Measurements from ENCODE around the gene ZNF554.
A peak's percentile ranks its signal among the peaks of the same experiment; 100 is the strongest.

The ZNF554 gene

GRCh38 chr19:2827840-2828489 lies 8.3 kb downstream of the ZNF554 start:
- no peak for DNase-seq (ENCODE audit: low spot score)

DNA sequence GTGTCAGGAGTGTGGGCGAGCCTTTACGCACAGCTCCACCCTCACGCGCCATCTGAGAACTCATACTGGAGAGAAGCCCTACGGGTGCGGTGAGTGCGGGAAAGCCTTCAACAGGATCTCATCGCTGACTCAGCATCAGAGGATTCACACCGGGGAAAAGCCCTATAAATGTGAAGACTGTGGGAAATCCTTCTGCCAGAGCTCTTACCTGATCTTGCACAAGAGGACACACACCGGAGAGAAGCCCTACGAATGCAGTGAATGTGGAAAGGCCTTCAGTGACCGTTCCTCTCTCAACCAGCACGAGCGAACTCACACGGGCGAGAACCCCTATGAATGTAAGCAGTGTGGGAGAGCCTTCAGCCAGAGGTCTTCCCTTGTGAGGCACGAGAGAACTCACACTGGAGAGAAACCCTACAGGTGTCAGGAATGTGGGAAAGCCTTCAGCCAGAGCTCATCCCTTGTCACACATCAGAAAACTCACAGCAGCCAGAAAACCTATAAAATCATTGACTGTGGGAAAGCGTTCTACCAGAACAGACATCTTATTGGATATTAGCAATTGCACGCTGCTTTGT lies 14.7 kb downstream of the ZNF554 start:
- no peak for DNase-seq (ENCODE audit: low spot score)

- no peak for DNase-seq (ENCODE audit: low spot score)
Measured at GRCh38 chr19:2837430-2837829, 17.8 kb downstream of the ZNF554 start.

GRCh38 chr19:2840794-2841791 lies 21.4 kb downstream of the ZNF554 start, which contains the start of gene ZNF555:
Gene ZNF555, plus strand, starts transcription at chr19:2841475. Its CDS starts 98 bp downstream, at chr19:2841573.
- peak; percentile 98 for DNase-seq (ENCODE audit: low spot score)

GRCh38 chr19:2841855-2842574 lies 22.3 kb downstream of the ZNF554 start:
- no peak for DNase-seq (ENCODE audit: low spot score)

GRCh38 chr19:2845107-2845506 lies 25.4 kb downstream of the ZNF554 start:
- no peak for DNase-seq (ENCODE audit: low spot score)

GRCh38 chr19:2846180-2846894 lies 26.7 kb downstream of the ZNF554 start:
- DNase-seq (ENCODE audit: low spot score) = no peak

DNA sequence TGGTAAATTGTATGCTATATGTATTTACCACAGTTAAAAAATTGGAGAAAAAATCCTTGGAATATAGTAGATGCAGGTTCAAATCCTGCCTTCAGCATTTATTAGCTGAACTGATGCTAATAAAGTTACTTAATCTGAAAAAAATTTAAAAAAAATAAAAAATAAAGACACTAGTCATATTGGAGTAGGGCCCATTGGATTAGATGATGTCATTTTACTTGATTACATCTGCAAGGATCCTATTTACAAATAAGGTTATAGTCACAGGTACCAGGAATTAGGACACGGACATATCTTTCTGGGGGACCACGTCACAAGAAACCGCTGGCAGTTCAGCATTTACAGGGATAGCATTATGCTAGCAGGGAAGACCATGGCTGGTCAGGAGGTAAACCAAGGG lies 27.8 kb downstream of the ZNF554 start:
- DNase-seq (ENCODE audit: low spot score) = no peak

GRCh38 chr19:2848616-2849015 lies 28.9 kb downstream of the ZNF554 start:
- no peak for DNase-seq (ENCODE audit: low spot score)

DNA sequence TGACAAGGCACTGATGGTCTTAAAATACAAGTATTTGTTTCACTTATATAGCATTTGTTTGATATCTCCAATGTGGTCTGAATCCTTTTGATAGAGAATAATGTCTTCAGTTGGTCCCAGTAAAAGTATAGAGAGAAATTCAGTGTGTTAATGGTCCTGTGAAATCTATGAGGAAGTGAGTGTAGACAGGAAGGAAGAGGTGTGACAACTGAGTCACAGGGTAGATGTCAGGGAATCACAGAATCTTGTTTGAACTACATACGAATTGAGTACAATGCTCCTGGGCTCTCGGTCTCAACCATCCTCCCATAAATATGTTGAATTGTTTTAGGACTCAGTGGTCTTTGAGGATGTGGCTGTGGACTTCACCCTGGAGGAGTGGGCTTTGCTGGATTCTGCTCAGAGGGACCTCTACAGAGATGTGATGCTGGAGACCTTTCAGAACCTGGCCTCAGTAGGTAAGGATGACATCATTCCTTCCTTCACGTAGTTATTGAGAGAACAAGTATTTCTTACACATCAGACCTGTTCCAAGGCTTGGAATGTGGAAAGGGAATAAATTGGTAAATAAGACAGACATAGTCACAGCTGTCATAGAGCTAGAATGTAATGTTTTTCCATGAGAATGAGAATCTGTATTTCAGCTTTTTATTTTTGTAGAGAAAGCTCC lies 30.7 kb downstream of the ZNF554 start:
- no peak for DNase-seq (ENCODE audit: low spot score)

- no peak for DNase-seq (ENCODE audit: low spot score)
Measured at GRCh38 chr19:2852598-2852997, 32.9 kb downstream of the ZNF554 start.

DNA sequence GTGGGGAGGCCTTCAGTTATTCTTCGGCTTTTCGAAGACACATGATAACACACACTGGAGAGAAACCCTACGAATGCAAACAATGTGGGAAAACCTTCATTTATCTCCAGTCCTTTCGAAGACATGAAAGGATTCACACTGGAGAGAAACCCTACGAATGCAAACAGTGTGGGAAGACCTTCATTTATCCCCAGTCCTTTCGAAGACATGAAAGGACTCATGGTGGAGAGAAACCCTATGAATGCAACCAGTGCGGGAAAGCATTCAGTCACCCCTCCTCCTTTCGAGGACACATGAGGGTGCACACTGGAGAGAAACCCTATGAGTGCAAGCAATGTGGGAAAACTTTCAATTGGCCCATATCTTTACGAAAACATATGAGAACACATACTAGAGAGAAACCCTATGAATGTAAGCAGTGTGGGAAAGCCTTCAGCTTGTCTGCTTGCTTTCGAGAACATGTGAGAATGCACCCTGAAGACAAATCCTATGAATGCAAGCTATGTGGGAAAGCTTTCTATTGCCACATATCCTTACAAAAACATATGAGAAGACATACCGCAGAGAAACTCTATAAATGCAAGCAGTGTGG lies 33.4 kb downstream of the ZNF554 start:
- DNase-seq (ENCODE audit: low spot score) = no peak

- no peak for DNase-seq (ENCODE audit: low spot score)
Measured at GRCh38 chr19:2854849-2855248, 35.2 kb downstream of the ZNF554 start.

- no peak for DNase-seq (ENCODE audit: low spot score)
Measured at GRCh38 chr19:2856457-2857050, 36.9 kb downstream of the ZNF554 start.

GRCh38 chr19:2858864-2859263 lies 39.2 kb downstream of the ZNF554 start:
- no peak for DNase-seq (ENCODE audit: low spot score)

DNA sequence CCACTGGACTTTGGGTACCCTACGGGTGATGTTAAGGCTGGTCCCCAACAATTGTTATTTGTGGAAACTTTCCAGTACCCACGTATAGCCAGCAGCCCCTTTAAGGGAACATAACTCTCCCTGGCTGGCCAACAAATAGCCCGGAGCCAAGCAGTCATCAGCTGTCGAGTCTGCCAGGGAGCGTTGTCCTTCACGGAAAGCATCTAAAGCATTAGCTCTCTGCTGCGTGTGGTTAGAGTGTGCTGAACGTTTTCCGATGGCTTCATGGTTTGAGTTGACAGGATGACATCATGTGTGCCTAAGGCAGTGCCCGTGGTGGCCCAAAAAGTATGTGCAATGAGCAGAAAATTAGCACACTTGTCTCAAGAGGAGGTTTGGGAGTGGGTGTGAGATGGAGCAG lies 44.1 kb downstream of the ZNF554 start:
- no peak for DNase-seq (ENCODE audit: low spot score)

DNA sequence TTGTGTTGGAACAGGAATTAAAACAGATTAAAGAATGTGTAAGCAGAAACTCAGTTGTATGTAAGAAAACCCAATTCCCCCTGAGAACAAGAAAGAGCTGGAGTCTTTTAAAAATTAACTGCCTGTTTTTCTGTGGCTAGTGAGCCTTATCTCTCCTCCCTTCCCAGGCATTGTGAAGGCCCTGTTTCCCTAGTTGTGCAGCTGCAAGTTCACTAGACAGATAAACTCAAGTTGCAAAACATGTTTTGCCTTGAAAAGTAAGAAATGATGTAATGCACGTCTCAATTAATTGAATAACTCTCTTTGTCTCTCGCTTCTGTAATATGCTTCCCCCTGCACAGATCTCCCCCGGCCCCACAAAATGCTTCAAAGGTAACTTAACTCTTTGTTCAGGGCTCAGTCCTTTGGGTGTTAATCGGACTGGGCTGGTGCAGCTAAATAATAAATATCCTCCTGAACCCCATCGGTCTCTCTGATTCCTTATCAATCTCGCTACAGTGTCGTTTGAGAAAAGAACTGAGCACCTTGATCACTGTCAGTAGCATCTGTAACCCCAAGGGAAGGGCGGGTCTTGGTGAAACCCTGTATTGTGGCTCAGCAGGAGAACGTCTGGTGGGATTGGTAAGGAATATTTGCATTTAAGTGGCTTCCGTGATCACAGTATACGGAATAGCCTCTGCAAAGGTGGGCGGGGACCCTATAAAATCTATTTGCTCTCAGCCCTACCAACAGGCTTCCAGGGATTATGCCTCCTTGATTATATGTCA lies 45.8 kb downstream of the ZNF554 start:
- DNase-seq (ENCODE audit: low spot score) = no peak

GRCh38 chr19:2866495-2867024 lies 46.9 kb downstream of the ZNF554 start:
- no peak for DNase-seq (ENCODE audit: low spot score)
